ENCODE data around the gene ARIH1. TPM values are rescaled to one million over a fixed set of nuclear protein-coding genes. Genes with fewer than 3 reads are reported as not detected.

The ARIH1 gene
- total and polyA plus RNA-seq, 10 of the 15 experiments (the other 5 are each of a cell fraction or from before 2014, with no cell fraction given), result 14.7 to 99.5 (median 26.5) TPM

DNA sequence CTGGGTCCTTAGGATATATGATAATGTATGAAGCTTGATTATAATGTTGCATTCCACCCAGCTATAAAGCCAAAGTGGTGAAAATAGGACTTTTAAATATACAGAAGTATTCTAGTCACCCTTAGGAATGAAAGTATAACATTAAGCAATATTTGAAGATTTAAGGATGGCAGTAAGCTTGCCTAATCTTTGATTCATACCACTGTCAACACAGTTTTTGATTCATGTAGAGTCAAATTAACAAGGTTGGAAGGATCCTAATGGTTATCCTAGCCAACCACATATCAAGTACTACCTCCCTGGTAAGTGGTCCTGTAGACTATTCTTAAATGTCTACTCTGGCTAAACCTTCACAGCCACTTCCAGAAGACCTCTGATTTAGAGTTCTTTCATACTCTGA lies 18.6 kb downstream of the ARIH1 start:
- ChIA-PET SMC1A (ENCODE audit: uncharacterized antibody, unreplicated experiment) (interaction anchor here (0.8 to 1.7 kb wide), 4 partner anchors 10 to 15 kb away, joined by 3 to 7 read pairs (median 4); no protein-coding TSS in a partner anchor), RAD21 (ENCODE audit: unreplicated experiment) (interaction anchor here (1.3 kb wide), 1 partner anchor 11 kb away, joined by 3 read pairs; no protein-coding TSS in a partner anchor), POLR2A (interaction anchor here (1.1 kb wide), 1 partner anchor 8 kb away, joined by 3 read pairs; no protein-coding TSS in a partner anchor), CTCF (interaction anchor here (1.0 to 1.4 kb wide), 4 partner anchors 10 to 40 kb away, joined by 3 to 4 read pairs (median 3); no protein-coding TSS in a partner anchor)
- H4K20me1 ChIP-seq (ENCODE audit: control insufficient read depth, insufficient read depth), result no peaks in the 10 kb centered on the region
- DNase-seq (ENCODE audit: low read depth, low spot score) (no peak), ATAC-seq (no peak), FAIRE-seq (no peak)
- no peak overlapping the region for H3K9ac ChIP-seq (ENCODE audit: control insufficient read depth, insufficient read depth, low read length)
- H3K27me3 ChIP-seq (replicated peaks in 1 of 2; ENCODE audit: control insufficient read depth in 2 of 2, insufficient read depth in 2 of 2, low read length in 1 of 2), result no peaks in the 10 kb centered on the region
- no TSS peak for BruUV-seq (replicated peaks)
- peaks cover 0 to 2% of the 10 kb centered on the region in 2 experiments; a peak in 2 of 4 replicates for H3K36me3 ChIP-seq (ENCODE audit: control insufficient read depth in 2 of 2, insufficient read depth in 2 of 2, low read length in 1 of 2)
- in situ Hi-C loops (cut with MboI), result no loop called here
- no peaks in the 10 kb centered on the region for H3K4me1 ChIP-seq (ENCODE audit: control insufficient read depth, insufficient read depth, low read length)
- peaks cover 72% of the 10 kb centered on the region for H3K79me2 ChIP-seq (ENCODE audit: control insufficient read depth, insufficient read depth, low read length)
- no peaks in the 10 kb centered on the region for H3K9me3 ChIP-seq (replicated peaks; ENCODE audit: control insufficient read depth, insufficient read depth, low read length)
- intact Hi-C loops (cut with micrococcal nuclease; ENCODE audit: unreplicated experiment), result no loop called here
- no peak overlapping the region for H3K4me3 ChIP-seq
- H2AFZ ChIP-seq (ENCODE audit: control insufficient read depth, low read depth, low read length), result no peak overlapping the region
- no peak overlapping the region for H3K4me2 ChIP-seq (ENCODE audit: control insufficient read depth, insufficient read depth)
- no peak overlapping the region for H3K27ac ChIP-seq (ENCODE audit: control insufficient read depth, insufficient read depth)
- TF ChIP-seq RELA (IDR thresholded peaks at IDR 0.05; ENCODE audit: borderline replicate concordance, partially characterized antibody) (no peak), SMARCA5 (IDR thresholded peaks at IDR 0.05) (no peak), FOS (IDR thresholded peaks at IDR 0.05; ENCODE audit: borderline replicate concordance, extremely low read depth, insufficient read length) (no peak), MXI1 (IDR thresholded peaks at IDR 0.05; ENCODE audit: low read depth, low read length) (no peak), BMI1 (IDR thresholded peaks at IDR 0.05; ENCODE audit: borderline replicate concordance) (no peak), CBFB (IDR thresholded peaks at IDR 0.05; ENCODE audit: low read depth) (no peak), POLR2A (IDR thresholded peaks at IDR 0.05; ENCODE audit: low read depth, low read length) (no peak)
- TF ChIP-seq, protein P1, sequence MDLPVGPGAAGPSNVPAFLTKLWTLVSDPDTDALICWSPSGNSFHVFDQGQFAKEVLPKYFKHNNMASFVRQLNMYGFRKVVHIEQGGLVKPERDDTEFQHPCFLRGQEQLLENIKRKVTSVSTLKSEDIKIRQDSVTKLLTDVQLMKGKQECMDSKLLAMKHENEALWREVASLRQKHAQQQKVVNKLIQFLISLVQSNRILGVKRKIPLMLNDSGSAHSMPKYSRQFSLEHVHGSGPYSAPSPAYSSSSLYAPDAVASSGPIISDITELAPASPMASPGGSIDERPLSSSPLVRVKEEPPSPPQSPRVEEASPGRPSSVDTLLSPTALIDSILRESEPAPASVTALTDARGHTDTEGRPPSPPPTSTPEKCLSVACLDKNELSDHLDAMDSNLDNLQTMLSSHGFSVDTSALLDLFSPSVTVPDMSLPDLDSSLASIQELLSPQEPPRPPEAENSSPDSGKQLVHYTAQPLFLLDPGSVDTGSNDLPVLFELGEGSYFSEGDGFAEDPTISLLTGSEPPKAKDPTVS (IDR thresholded peaks at IDR 0.05; ENCODE audit: low read depth, low read length), result no peak
- TF ChIP-seq, protein P2, sequence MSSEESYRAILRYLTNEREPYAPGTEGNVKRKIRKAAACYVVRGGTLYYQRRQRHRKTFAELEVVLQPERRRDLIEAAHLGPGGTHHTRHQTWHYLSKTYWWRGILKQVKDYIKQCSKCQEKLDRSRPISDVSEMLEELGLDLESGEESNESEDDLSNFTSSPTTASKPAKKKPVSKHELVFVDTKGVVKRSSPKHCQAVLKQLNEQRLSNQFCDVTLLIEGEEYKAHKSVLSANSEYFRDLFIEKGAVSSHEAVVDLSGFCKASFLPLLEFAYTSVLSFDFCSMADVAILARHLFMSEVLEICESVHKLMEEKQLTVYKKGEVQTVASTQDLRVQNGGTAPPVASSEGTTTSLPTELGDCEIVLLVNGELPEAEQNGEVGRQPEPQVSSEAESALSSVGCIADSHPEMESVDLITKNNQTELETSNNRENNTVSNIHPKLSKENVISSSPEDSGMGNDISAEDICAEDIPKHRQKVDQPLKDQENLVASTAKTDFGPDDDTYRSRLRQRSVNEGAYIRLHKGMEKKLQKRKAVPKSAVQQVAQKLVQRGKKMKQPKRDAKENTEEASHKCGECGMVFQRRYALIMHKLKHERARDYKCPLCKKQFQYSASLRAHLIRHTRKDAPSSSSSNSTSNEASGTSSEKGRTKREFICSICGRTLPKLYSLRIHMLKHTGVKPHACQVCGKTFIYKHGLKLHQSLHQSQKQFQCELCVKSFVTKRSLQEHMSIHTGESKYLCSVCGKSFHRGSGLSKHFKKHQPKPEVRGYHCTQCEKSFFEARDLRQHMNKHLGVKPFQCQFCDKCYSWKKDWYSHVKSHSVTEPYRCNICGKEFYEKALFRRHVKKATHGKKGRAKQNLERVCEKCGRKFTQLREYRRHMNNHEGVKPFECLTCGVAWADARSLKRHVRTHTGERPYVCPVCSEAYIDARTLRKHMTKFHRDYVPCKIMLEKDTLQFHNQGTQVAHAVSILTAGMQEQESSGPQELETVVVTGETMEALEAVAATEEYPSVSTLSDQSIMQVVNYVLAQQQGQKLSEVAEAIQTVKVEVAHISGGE (CRISPR knock-in tag; IDR thresholded peaks at IDR 0.05), result no peak
- TF ChIP-seq, protein P3, sequence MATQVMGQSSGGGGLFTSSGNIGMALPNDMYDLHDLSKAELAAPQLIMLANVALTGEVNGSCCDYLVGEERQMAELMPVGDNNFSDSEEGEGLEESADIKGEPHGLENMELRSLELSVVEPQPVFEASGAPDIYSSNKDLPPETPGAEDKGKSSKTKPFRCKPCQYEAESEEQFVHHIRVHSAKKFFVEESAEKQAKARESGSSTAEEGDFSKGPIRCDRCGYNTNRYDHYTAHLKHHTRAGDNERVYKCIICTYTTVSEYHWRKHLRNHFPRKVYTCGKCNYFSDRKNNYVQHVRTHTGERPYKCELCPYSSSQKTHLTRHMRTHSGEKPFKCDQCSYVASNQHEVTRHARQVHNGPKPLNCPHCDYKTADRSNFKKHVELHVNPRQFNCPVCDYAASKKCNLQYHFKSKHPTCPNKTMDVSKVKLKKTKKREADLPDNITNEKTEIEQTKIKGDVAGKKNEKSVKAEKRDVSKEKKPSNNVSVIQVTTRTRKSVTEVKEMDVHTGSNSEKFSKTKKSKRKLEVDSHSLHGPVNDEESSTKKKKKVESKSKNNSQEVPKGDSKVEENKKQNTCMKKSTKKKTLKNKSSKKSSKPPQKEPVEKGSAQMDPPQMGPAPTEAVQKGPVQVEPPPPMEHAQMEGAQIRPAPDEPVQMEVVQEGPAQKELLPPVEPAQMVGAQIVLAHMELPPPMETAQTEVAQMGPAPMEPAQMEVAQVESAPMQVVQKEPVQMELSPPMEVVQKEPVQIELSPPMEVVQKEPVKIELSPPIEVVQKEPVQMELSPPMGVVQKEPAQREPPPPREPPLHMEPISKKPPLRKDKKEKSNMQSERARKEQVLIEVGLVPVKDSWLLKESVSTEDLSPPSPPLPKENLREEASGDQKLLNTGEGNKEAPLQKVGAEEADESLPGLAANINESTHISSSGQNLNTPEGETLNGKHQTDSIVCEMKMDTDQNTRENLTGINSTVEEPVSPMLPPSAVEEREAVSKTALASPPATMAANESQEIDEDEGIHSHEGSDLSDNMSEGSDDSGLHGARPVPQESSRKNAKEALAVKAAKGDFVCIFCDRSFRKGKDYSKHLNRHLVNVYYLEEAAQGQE (IDR thresholded peaks at IDR 0.05; ENCODE audit: low read depth, low read length), result no peak
- TF ChIP-seq, protein P4, sequence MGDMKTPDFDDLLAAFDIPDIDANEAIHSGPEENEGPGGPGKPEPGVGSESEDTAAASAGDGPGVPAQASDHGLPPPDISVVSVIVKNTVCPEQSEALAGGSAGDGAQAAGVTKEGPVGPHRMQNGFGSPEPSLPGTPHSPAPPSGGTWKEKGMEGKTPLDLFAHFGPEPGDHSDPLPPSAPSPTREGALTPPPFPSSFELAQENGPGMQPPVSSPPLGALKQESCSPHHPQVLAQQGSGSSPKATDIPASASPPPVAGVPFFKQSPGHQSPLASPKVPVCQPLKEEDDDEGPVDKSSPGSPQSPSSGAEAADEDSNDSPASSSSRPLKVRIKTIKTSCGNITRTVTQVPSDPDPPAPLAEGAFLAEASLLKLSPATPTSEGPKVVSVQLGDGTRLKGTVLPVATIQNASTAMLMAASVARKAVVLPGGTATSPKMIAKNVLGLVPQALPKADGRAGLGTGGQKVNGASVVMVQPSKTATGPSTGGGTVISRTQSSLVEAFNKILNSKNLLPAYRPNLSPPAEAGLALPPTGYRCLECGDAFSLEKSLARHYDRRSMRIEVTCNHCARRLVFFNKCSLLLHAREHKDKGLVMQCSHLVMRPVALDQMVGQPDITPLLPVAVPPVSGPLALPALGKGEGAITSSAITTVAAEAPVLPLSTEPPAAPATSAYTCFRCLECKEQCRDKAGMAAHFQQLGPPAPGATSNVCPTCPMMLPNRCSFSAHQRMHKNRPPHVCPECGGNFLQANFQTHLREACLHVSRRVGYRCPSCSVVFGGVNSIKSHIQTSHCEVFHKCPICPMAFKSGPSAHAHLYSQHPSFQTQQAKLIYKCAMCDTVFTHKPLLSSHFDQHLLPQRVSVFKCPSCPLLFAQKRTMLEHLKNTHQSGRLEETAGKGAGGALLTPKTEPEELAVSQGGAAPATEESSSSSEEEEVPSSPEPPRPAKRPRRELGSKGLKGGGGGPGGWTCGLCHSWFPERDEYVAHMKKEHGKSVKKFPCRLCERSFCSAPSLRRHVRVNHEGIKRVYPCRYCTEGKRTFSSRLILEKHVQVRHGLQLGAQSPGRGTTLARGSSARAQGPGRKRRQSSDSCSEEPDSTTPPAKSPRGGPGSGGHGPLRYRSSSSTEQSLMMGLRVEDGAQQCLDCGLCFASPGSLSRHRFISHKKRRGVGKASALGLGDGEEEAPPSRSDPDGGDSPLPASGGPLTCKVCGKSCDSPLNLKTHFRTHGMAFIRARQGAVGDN (IDR thresholded peaks at IDR 0.05), result no peak

All from GM12878 (cell line).